NCI-H1105 (cell line): Measurements from ENCODE around the gene NCAPG2.
"Not testable (repeated sequence)": the region's sequence is repeated elsewhere in the genome, so short reads cannot be mapped to it uniquely, and the experiment has no call there.

ENCODE experiments used
- DNase-seq: peaks from one replicate; lab custom pipeline; 2025; lab: John Stamatoyannopoulos, UW

The NCAPG2 gene

GRCh38 chr7:158705234-158705850, 738 bp upstream of the NCAPG2 start:
- DNase-seq = peak; percentile 56

DNA sequence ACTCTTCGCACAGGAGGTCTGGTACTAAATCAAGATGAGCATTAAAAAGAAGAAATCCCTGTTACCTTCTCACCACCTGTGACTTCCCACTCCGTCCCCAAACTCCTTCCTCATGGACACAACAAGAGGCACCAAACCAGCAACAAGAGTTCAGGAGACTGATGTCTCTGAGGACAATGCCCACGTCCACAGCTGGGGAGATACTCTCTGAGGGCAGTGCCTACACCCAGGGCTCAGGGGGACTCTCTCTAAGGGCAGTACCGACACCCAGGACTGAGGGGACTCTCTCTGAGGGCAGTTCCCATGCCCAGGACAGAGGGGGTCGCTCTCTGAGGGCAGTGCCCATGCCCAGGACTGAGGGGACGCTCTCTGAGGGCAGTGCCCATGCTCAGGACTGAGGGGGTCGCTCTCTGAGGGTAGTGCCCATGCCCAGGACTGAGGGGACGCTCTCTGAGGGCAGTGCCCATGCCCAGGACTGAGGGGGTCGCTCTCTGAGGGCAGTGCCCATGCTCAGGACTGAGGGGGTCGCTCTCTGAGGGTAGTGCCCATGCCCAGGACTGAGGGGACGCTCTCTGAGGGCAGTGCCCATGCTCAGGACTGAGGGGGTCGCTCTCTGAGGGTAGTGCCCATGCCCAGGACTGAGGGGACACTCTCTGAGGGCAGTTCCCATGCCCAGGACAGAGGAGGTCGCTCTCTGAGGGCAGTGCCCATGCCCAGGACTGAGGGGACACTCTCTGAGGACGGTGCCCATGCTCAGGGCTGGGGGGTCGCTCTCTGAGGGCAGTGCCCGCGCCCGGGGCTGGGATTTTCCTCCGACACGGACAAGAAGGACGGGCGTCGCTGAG, 703 bp downstream of the NCAPG2 start:
- DNase-seq = not testable (repeated sequence)

GRCh38 chr7:158702944-158703343, 1.7 kb downstream of the NCAPG2 start:
- DNase-seq = no peak

- DNase-seq = no peak
Observed at GRCh38 chr7:158702196-158702595, 2.4 kb downstream of the NCAPG2 start.

DNA sequence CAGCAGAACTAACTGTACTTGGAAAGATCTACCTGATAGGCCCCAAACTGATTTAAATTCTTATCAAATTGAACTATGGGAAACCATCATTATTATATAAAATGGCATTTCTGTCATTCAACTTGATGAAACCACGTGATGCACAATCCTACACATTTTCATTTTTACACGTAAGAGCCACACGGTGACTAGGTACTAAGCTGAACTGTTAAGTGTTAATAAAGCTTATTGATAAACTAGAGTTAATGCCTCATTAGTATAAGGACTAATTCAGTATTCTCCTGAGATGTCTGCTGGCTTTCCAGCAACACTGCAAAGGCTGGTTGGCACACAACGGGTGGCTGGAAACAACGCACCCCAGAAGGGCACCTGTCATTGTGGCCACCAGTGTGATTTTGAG, 4.6 kb downstream of the NCAPG2 start:
- no peak for DNase-seq

DNA sequence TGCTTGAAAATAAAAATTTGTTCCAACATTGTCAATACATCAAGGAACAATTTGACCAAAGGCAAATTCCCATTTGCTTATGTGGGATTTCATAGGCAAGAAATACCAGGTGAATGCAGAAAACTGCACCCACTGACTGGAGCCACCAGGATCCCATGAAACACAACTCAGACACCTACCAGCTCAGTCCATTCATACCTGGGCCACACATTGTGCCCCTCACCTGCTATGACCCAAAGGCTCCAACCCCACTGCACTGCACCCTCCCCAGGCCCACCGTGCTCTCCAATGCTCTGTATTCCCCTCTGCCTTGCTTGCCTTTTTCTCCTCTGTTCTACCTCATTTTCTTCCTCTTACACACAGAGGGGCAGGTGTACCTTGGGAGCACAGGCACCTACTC, 5.3 kb downstream of the NCAPG2 start:
- no peak for DNase-seq

- DNase-seq = no peak
Observed at GRCh38 chr7:158698657-158699195, 5.9 kb downstream of the NCAPG2 start.

GRCh38 chr7:158697597-158697996, 7.0 kb downstream of the NCAPG2 start:
- DNase-seq = not testable (repeated sequence)

- DNase-seq = no peak
Observed at GRCh38 chr7:158695726-158696452, 8.7 kb downstream of the NCAPG2 start.

DNA sequence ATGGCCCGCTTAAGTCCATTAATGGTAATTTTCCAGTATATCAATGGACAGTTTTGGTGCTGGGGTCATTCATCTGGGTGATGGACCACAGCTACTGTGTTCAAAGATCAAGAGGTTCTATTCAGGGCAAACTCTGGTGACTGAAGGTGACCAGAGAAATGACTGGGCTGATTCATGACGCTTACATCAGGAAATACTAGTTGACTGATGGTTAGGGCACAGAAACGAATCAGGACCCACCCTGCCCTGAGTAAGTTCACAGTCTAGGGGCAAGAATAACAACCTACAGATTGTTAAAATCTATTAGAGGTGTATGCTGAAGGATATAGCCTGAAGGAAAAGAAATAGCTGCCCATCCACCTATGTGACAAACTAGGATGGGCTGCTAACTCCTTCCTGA, 9.5 kb downstream of the NCAPG2 start:
- DNase-seq = no peak

- DNase-seq = no peak
Observed at GRCh38 chr7:158694650-158695049, 10.0 kb downstream of the NCAPG2 start.

- DNase-seq = peak; percentile 83
Observed at GRCh38 chr7:158689488-158689887, 15.1 kb downstream of the NCAPG2 start.

- DNase-seq = no peak
Observed at GRCh38 chr7:158687406-158687805, 17.2 kb downstream of the NCAPG2 start.

- no peak for DNase-seq
Observed at GRCh38 chr7:158685693-158686092, 18.9 kb downstream of the NCAPG2 start.

DNA sequence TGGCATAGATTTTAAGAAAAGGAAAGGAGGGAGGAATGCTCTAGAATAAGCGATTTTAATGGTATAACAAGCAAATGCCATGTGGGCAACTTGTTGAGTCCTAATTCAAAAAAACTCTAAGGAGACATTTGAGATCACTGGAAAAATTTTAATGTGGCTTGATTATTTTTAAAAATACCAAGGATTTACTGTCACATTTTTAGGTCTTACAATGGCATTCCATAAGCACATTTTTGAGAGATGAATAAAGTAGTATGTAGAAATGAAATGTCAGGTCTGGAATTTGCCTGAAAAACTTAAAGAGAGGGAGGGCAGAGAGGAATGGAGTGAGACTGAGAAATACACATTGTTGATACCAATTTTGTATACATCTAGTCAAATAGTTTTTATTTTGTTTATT, 20.3 kb downstream of the NCAPG2 start:
- no peak for DNase-seq

- no peak for DNase-seq
Observed at GRCh38 chr7:158683541-158683940, 21.1 kb downstream of the NCAPG2 start.

- no peak for DNase-seq
Observed at GRCh38 chr7:158682456-158682855, 22.1 kb downstream of the NCAPG2 start.

DNA sequence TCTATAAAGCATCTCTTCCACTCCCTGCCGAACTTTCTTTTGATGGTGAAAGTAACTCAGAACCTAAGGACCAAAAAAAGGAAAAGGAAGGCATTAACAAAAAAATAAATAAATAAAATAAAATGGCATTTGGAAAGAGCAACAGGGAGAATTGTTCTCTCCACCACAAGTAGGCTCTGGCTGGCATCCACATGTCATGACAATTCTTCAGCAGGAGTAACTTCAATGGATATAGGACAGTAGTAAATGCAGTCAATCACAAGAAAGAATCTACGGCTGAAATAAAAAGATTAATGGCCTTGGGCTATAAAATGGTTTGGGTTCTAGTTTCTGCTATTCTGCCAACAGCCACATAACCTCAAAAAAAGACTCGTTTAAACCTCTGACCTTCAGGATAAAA, 23.9 kb downstream of the NCAPG2 start:
- no peak for DNase-seq

DNA sequence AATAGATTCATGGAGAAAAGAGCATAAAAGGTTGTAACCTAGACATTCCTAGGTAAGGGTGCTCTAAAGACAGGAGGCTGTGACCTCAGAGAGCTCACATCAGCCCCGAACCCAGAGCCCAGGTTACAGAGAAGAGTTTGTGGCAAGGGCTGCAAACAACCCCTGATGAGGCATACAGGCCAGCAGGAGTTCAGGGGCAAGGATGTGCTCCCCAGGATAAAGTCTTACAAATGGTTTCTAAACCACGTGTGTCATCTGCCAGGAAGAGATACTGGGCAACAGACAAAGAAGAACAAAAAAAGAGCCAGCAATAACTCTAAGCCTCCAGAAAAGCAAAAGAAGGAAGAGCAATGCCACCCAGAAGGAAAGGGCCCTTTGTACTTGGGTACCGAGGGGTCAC, 27.7 kb downstream of the NCAPG2 start:
- no peak for DNase-seq

GRCh38 chr7:158676171-158676840, 28.3 kb downstream of the NCAPG2 start:
- no peak for DNase-seq

DNA sequence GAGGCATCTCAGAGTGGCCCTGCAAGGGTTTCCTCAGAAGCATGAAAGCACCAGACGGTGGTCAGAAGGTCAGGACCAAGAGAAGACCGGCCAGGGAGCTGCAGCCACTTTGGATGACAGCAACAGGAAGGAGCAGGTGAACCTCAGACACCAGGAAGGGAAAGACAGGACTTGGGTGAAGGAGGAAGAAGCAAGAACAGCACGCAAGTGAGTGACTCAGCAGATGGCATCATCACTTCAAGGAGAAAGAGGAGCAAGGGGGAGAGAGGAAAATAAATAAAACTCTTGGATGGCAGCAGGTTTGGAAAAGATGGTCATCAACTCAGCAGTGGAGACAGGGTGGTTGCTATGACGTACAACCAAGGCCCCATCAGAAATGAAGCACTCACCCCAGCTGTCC, 31.6 kb downstream of the NCAPG2 start:
- DNase-seq = no peak

DNA sequence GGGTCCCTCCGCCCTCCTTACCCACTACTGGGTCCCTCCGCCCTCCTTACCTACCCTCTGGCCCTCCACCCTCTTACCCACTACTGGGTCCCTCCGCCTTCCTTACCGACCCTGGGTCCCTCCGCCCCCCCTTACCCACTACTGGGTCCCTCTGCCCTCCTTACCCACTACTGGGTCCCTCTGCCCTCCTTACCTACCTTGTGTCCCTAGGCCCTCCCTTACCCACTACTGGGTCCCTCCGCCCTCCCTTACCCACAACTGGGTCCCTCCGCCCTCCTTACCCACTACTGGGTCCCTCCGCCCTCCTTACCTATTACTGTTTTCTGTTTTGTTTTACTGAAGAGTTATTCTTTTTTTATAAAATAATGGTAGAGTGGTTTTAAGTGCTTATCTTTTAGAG, 36.5 kb downstream of the NCAPG2 start:
- not testable (repeated sequence) for DNase-seq
